ENCODE data around the gene TSPAN12. TPM values are rescaled to one million over a fixed set of nuclear protein-coding genes. Genes with fewer than 3 reads are reported as not detected.

The TSPAN12 gene
- polyA plus RNA-seq, 1 donor from 2014 or later, result 2.2 TPM

DNA sequence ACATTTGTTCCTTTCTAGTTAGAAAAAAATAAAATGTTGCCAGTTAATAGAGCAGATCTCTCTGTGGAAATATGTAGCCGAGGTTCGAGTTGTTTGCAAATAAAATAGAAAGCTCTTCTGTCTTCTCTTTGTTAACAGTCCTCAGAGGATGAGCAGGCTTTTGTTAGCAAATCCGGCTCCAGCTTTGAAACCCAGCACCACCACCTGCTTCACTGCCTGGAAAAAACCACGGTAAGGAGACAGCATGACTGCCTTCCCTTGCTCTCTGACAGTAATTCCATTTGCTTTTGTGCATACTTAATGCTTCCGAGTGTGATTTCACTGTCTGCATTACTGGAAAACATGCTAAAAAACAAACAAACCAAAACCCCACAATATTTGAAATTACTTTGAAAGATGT, 115.6 kb downstream of the TSPAN12 start:
- Histone ChIP-seq H4K20me1 (ENCODE audit: insufficient read depth) (no peaks in the 10 kb centered on the region), H3K4me3 (ENCODE audit: low read length) (no peak overlapping the region), H3K27me3 (ENCODE audit: insufficient read depth, low read depth, low read length) (no peaks in the 10 kb centered on the region), H2AFZ (ENCODE audit: low read depth, low read length) (no peak overlapping the region), H3K9me3 (ENCODE audit: low read length) (no peaks in the 10 kb centered on the region), H3K27ac (ENCODE audit: low read length) (no peak overlapping the region), H3K9me2 (ENCODE audit: insufficient read depth, low read length) (no peaks in the 10 kb centered on the region), H3F3A (ENCODE audit: insufficient read depth, low read length, poor library complexity, severe bottlenecking) (no peaks in the 10 kb centered on the region), H3K4me2 (ENCODE audit: low read length) (no peak overlapping the region), H3K9ac (ENCODE audit: low read length) (no peak overlapping the region), H3K79me2 (replicated peaks; ENCODE audit: insufficient read depth, low read length) (no peaks in the 10 kb centered on the region), H3K36me3 (ENCODE audit: insufficient read depth, low read length) (no peaks in the 10 kb centered on the region)
- TF ChIP-seq POLR2AphosphoS5 (IDR thresholded peaks at IDR 0.05), result no peak

DNA sequence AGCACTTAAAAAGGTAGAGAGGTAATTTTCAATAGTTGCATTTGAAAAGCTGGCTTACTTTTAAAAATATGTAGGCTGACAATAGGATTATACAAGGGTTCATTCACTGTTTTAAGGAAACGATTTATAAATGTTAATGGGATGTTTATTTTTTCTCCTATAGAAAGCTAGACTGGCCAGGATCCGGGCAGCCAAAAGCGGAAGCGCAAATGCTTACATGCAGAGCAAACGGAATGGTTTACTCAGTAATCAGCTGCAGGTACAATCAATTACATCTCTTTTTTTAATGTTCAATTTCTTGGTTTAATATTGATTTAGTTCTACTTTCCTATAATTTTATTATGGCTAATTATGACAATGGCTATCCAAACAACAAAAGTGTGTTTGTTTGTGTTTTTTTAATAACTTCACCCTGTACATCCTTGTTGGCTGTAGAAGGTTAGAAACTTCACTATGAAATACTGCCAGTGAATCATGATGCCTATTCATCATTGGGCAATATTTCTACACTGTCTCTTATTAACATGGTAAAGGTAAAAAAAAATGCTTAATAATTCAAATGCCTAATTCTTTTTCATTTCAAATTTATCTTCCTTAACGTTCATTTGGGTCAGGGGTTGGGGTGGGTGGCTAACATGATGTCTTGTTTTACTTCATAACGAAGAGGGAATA, 116.4 kb downstream of the TSPAN12 start:
- Histone ChIP-seq H3K27me3 (ENCODE audit: insufficient read depth, low read depth, low read length) (no peaks in the 10 kb centered on the region), H4K20me1 (ENCODE audit: insufficient read depth) (no peaks in the 10 kb centered on the region), H3K79me2 (replicated peaks; ENCODE audit: insufficient read depth, low read length) (no peaks in the 10 kb centered on the region), H3K9me3 (ENCODE audit: low read length) (no peaks in the 10 kb centered on the region), H3K36me3 (ENCODE audit: insufficient read depth, low read length) (no peaks in the 10 kb centered on the region), H3K9ac (ENCODE audit: low read length) (no peak overlapping the region), H3K4me3 (ENCODE audit: low read length) (no peak overlapping the region), H3K9me2 (ENCODE audit: insufficient read depth, low read length) (no peaks in the 10 kb centered on the region), H3K27ac (ENCODE audit: low read length) (no peak overlapping the region), H2AFZ (ENCODE audit: low read depth, low read length) (no peak overlapping the region), H3K4me2 (ENCODE audit: low read length) (no peak overlapping the region), H3F3A (ENCODE audit: insufficient read depth, low read length, poor library complexity, severe bottlenecking) (no peaks in the 10 kb centered on the region)
- TF ChIP-seq, protein P1, sequence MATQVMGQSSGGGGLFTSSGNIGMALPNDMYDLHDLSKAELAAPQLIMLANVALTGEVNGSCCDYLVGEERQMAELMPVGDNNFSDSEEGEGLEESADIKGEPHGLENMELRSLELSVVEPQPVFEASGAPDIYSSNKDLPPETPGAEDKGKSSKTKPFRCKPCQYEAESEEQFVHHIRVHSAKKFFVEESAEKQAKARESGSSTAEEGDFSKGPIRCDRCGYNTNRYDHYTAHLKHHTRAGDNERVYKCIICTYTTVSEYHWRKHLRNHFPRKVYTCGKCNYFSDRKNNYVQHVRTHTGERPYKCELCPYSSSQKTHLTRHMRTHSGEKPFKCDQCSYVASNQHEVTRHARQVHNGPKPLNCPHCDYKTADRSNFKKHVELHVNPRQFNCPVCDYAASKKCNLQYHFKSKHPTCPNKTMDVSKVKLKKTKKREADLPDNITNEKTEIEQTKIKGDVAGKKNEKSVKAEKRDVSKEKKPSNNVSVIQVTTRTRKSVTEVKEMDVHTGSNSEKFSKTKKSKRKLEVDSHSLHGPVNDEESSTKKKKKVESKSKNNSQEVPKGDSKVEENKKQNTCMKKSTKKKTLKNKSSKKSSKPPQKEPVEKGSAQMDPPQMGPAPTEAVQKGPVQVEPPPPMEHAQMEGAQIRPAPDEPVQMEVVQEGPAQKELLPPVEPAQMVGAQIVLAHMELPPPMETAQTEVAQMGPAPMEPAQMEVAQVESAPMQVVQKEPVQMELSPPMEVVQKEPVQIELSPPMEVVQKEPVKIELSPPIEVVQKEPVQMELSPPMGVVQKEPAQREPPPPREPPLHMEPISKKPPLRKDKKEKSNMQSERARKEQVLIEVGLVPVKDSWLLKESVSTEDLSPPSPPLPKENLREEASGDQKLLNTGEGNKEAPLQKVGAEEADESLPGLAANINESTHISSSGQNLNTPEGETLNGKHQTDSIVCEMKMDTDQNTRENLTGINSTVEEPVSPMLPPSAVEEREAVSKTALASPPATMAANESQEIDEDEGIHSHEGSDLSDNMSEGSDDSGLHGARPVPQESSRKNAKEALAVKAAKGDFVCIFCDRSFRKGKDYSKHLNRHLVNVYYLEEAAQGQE (IDR thresholded peaks at IDR 0.05; ENCODE audit: borderline replicate concordance), result no peak
- TF ChIP-seq, protein P2, sequence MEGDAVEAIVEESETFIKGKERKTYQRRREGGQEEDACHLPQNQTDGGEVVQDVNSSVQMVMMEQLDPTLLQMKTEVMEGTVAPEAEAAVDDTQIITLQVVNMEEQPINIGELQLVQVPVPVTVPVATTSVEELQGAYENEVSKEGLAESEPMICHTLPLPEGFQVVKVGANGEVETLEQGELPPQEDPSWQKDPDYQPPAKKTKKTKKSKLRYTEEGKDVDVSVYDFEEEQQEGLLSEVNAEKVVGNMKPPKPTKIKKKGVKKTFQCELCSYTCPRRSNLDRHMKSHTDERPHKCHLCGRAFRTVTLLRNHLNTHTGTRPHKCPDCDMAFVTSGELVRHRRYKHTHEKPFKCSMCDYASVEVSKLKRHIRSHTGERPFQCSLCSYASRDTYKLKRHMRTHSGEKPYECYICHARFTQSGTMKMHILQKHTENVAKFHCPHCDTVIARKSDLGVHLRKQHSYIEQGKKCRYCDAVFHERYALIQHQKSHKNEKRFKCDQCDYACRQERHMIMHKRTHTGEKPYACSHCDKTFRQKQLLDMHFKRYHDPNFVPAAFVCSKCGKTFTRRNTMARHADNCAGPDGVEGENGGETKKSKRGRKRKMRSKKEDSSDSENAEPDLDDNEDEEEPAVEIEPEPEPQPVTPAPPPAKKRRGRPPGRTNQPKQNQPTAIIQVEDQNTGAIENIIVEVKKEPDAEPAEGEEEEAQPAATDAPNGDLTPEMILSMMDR (IDR thresholded peaks at IDR 0.05; ENCODE audit: poor library complexity, severe bottlenecking), result no peak
- TF ChIP-seq SMC3 (conservative IDR thresholded peaks at IDR 0.05; ENCODE audit: poor library complexity) (no peak), RAD21 (conservative IDR thresholded peaks at IDR 0.05) (no peak), MXI1 (conservative IDR thresholded peaks at IDR 0.05; ENCODE audit: poor library complexity, severe bottlenecking) (no peak), POLR2AphosphoS5 (IDR thresholded peaks at IDR 0.05) (no peak), EP300 (conservative IDR thresholded peaks at IDR 0.05; ENCODE audit: poor library complexity, severe bottlenecking) (no peak), EZH2 (IDR thresholded peaks at IDR 0.05; ENCODE audit: borderline replicate concordance, insufficient read depth, low read length, poor library complexity, severe bottlenecking) (no peak), TAF1 (IDR thresholded peaks at IDR 0.05; ENCODE audit: low read depth) (no peak)
